ENCODE measurements around the gene ZP2.
"Not testable (repeated sequence)": the region's sequence is repeated elsewhere in the genome, so short reads cannot be mapped to it uniquely, and the experiment has no call there.

Gene ZP2

GRCh38 chr16:21153124-21153729, 58.1 kb downstream of the ZP2 start:
- not testable (repeated sequence) for DNase-seq (ENCODE audit: extremely low read depth in 1 of 2, low read depth in 1 of 2)

GRCh38 chr16:21152160-21153030, 59.0 kb downstream of the ZP2 start:
- not testable (repeated sequence) for DNase-seq (ENCODE audit: extremely low read depth in 1 of 2, low read depth in 1 of 2)

GRCh38 chr16:21150375-21151001, 60.9 kb downstream of the ZP2 start, which contains the start of gene DNAH3:
Gene DNAH3 (minus strand): TSS chr16:21150846. CDS start chr16:21150319, 527 bp downstream.
- no peak for DNase-seq (ENCODE audit: extremely low read depth in 1 of 2, low read depth in 1 of 2)
